BJ (cell line): Measurements from ENCODE around the gene CKLF. TPM values are rescaled to one million over a fixed set of nuclear protein-coding genes. Genes with fewer than 3 reads are reported as not detected.
"Not testable (repeated sequence)": the region's sequence is repeated elsewhere in the genome, so short reads cannot be mapped to it uniquely, and the experiment has no call there.

Experiments used
- CTCF ChIA-PET: fragments of 350-600 bp; formaldehyde crosslinking; extraction: SDS; loops from one replicate; lab custom pipeline; 2021; ENCODE audit warnings: antibody characterized with exemption, inconsistent platforms; lab: Yijun Ruan, JAX
- POLR2A ChIA-PET: fragments of 300-600 bp; sonication (Branson Sonifier 250); formaldehyde crosslinking; extraction: SDS; loops from one replicate; lab custom pipeline; 2021; ENCODE audit warnings: antibody characterized with exemption; lab: Charles Lee
- DNase-seq: peaks from one replicate; pipeline ENCODE4 v3.0.0-alpha.2; 2011; ENCODE audit warnings: low read depth
- H3K27me3 ChIP-seq: 2 replicates; pipeline ENCODE4 v1.6.0; 2011; ENCODE audit warnings: low read length; ENCODE audit not compliant: control insufficient read depth, insufficient read depth
- H3K36me3 ChIP-seq: 2 replicates; pipeline ENCODE4 v1.5.1; 2011; ENCODE audit warnings: low read length; ENCODE audit not compliant: control insufficient read depth, insufficient read depth
- H3K4me3 ChIP-seq: 2 replicates; pipeline ENCODE4 v1.5.1; 2011; ENCODE audit warnings: low read depth, mild to moderate bottlenecking, control low read depth, low read length
- CTCF ChIP-seq: IDR thresholded peaks from 2 replicates; pipeline ENCODE4 v1.5.1; 2011; ENCODE audit warnings: low read depth, mild to moderate bottlenecking, control low read depth, inconsistent platforms, low read length, moderate library complexity; ENCODE audit not compliant: insufficient read depth
- polyA plus RNA-seq: library from polyadenylated mRNA; depleted of rRNA; stranded (reverse); fragments of >200 nt; gene quantifications from 2 replicates; pipeline ENCODE4 v1.2.3, GENCODE V29; 2011

The CKLF gene
- polyA plus RNA-seq, 1 experiment = 60.8 TPM

- no peak overlapping the region for H3K4me3 ChIP-seq
- CTCF ChIA-PET = interaction anchor here (0.9 to 3.1 kb wide), 9 partner anchors 9 to 105 kb away, joined by 3 to 16 read pairs (median 3); no protein-coding TSS in a partner anchor
Observed at GRCh38 chr16:66511602-66512271, 40.6 kb upstream of the CKLF start.

DNA sequence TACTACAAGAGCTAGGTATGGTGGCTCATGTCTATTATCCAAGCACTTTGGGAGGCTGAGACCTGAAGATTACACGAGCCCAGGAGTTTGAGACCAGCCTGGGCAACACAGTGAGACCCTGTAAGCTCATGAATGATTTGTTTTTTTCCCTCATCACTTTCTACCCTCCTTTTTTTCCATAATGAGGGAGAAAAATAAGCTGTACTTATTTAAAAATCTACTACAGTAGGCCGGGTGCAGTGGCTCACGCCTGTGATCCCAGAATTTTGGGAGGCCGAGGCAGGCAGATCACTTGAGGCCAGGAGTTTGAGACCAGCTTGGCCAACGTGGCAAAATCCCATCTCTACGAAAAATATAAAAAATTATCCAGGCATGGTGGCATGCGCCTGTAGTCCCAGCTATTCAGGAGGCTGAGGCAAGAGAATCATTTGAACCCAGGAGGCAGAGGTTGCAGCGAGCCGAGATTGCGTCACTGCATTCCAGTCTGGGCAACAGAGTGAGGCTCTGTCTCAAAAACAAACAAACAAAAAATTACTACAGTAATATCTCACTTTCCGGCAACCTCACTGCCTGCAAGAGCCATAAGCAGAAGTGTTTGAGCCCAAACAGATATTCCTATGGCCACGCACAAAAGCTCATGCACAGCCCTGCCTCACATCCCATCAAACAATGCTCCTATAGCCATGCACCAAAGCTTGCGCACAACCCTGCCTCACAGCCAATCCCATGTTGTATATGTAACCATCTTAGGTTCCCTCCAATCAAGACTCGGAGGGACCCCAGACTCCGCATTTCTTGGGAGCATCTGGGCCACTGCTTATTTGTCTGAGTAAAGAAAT lies 39.9 kb upstream of the CKLF start:
- ChIA-PET POLR2A (no interaction called here), CTCF (interaction anchor here (0.7 to 3.1 kb wide), 8 partner anchors 10 to 106 kb away, joined by 3 to 16 read pairs (median 4); no protein-coding TSS in a partner anchor)

More at GRCh38 chr16:66511602-66512271, 40.6 kb upstream of the CKLF start:
- no peak for DNase-seq
- Histone ChIP-seq H3K27me3 (no peaks in the 10 kb centered on the region), H3K36me3 (0 out of 2 replicates have a peak, but pooled peaks cover 1% of the 10 kb centered on the region)
- POLR2A ChIA-PET = no interaction called here
- TF ChIP-seq CTCF = 0 out of 2 replicates have a peak, but pooled peaks have one; percentile 5

GRCh38 chr16:66513111-66513723 lies 39.2 kb upstream of the CKLF start:
- POLR2A ChIA-PET = no interaction called here
- CTCF ChIA-PET = interaction anchor here (0.7 to 2.5 kb wide), 3 partner anchors 34 to 95 kb away, joined by 3 to 9 read pairs (median 3); no protein-coding TSS in a partner anchor
- Histone ChIP-seq H3K36me3 (peaks cover 2% of the 10 kb centered on the region; the same call in 1 of the 2 replicates), H3K4me3 (no peak overlapping the region), H3K27me3 (no peaks in the 10 kb centered on the region)
- no peak for TF ChIP-seq CTCF
- DNase-seq = no peak

More for the DNA sequence above, 39.9 kb upstream of the CKLF start:
- TF ChIP-seq CTCF = no peak
- Histone ChIP-seq H3K4me3 (no peak overlapping the region), H3K27me3 (no peaks in the 10 kb centered on the region), H3K36me3 (0 out of 2 replicates have a peak, but pooled peaks cover 1% of the 10 kb centered on the region)
- no peak for DNase-seq

DNA sequence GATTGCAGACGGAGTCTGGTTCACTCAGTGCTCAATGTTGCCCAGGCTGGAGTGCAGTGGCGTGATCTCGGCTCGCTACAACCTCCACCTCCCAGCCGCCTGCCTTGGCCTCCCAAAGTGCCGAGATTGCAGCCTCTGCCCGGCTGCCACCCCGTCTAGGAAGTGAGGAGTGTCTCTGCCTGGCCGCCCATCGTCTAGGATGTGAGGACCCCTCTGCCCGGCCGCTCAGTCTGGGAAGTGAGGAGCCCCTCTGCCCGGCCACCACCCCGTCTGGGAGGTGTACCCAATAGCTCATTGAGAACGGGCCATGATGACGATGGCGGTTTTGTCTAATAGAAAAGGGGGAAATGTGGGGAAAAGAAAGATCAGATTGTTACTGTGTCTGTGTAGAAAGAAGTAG lies 38.0 kb upstream of the CKLF start:
- H3K36me3 ChIP-seq, H3K27me3 ChIP-seq, POLR2A ChIA-PET, CTCF ChIA-PET, DNase-seq, H3K4me3 ChIP-seq: not testable (repeated sequence)

DNA sequence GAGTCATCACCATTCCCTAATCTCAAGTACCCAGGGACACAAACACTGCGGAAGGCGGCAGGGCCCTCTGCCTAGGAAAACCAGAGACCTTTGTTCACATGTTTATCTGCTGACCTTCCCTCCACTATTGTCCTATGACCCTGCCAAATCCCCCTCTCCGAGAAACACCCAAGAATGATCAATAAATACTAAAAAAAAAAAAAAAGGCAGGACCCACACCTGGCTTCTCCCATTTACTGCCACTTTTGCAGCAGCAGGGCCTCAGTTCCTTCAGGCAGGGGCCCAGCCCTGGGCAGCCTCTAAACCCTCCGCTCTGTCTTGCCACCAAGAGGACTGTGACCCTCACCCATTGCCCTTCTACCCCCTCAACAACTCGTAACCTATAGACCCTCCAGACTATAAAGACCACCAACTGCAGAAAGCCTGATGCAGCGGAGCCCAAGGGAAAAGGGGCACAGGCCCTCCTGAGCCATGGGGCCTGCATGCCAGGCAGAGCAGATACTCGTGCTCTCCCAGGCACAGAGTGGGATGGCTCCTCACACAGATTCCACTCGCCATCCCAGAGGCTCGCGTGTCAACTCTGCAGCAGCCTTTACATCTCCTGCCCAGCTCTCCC lies 37.3 kb upstream of the CKLF start:
- CTCF ChIA-PET = interaction anchor here (0.5 to 1.5 kb wide), 14 partner anchors 9 to 197 kb away, joined by 3 to 12 read pairs (median 4); no protein-coding TSS in a partner anchor
- not testable (repeated sequence) for H3K27me3 ChIP-seq

More for the DNA sequence above, 37.3 kb upstream of the CKLF start:
- H3K36me3 ChIP-seq, POLR2A ChIA-PET, DNase-seq, H3K4me3 ChIP-seq: not testable (repeated sequence)
